ENCODE data around the gene SPATS2L. TPM values are rescaled to one million over a fixed set of nuclear protein-coding genes. Genes with fewer than 3 reads are reported as not detected.

SPATS2L gene
- total and polyA plus RNA-seq, 2 of the 13 experiments (the other 11 are each of a cell fraction or from before 2014, with no cell fraction given) = 154 to 212 TPM

- TF ChIP-seq POLR2G (IDR thresholded peaks at IDR 0.05; ENCODE audit: low read depth, low read length) (no peak), KLF11 (CRISPR knock-in tag; IDR thresholded peaks at IDR 0.05) (no peak; the same call in 1 of the 2 replicates), HNF1A (IDR thresholded peaks at IDR 0.05; ENCODE audit: low read depth) (peak; percentile 82), HNF1A (CRISPR knock-in tag; IDR thresholded peaks at IDR 0.05; ENCODE audit: borderline replicate concordance) (peak; percentile 72; the same call in 1 of the 2 replicates), FOXK1 (CRISPR knock-in tag; IDR thresholded peaks at IDR 0.05; ENCODE audit: borderline replicate concordance, low read depth) (0 out of 2 replicates have a peak, but pooled peaks have one; percentile 57), ZNF737 (CRISPR knock-in tag; IDR thresholded peaks at IDR 0.05; ENCODE audit: borderline replicate concordance) (no peak), MNT (IDR thresholded peaks at IDR 0.05) (no peak), GMEB2 (CRISPR knock-in tag; IDR thresholded peaks at IDR 0.05; ENCODE audit: low read depth) (no peak), TGIF2 (CRISPR knock-in tag; IDR thresholded peaks at IDR 0.05) (no peak), MAFK (conservative IDR thresholded peaks at IDR 0.05 in 1 of 2, IDR thresholded peaks at IDR 0.05 in 1 of 2; ENCODE audit: low read length in 2 of 2) (no peak), STAT6 (CRISPR knock-in tag; IDR thresholded peaks at IDR 0.05; ENCODE audit: borderline replicate concordance) (no peak), ARID2 (CRISPR knock-in tag; IDR thresholded peaks at IDR 0.05; ENCODE audit: borderline replicate concordance) (no peak), KAT8 (CRISPR knock-in tag; IDR thresholded peaks at IDR 0.05) (peak; percentile 55; the same call in 1 of the 2 replicates), MBNL3 (CRISPR knock-in tag; conservative IDR thresholded peaks at IDR 0.05) (no peak), XRCC5 (optimal IDR thresholded peaks at IDR 0.05; ENCODE audit: low read length) (no peak), ZNF138 (CRISPR knock-in tag; IDR thresholded peaks at IDR 0.05; ENCODE audit: low read depth) (no peak), CREB3 (CRISPR knock-in tag; IDR thresholded peaks at IDR 0.05) (no peak), ZBTB20 (CRISPR knock-in tag; IDR thresholded peaks at IDR 0.05; ENCODE audit: borderline replicate concordance, low read depth) (no peak)
Measured at GRCh38 chr2:200319548-200320337, 13.2 kb downstream of the SPATS2L start (continued).
